Measurements from ENCODE around the gene PSMC2. TPM values are rescaled to one million over a fixed set of nuclear protein-coding genes. Genes with fewer than 3 reads are reported as not detected.
A peak's percentile ranks its signal among the peaks of the same experiment; 100 is the strongest.
"Not testable (repeated sequence)": the region's sequence is repeated elsewhere in the genome, so short reads cannot be mapped to it uniquely, and the experiment has no call there.

PSMC2 gene
- total RNA-seq, 1 donor from 2014 or later = 72.0 TPM

DNA sequence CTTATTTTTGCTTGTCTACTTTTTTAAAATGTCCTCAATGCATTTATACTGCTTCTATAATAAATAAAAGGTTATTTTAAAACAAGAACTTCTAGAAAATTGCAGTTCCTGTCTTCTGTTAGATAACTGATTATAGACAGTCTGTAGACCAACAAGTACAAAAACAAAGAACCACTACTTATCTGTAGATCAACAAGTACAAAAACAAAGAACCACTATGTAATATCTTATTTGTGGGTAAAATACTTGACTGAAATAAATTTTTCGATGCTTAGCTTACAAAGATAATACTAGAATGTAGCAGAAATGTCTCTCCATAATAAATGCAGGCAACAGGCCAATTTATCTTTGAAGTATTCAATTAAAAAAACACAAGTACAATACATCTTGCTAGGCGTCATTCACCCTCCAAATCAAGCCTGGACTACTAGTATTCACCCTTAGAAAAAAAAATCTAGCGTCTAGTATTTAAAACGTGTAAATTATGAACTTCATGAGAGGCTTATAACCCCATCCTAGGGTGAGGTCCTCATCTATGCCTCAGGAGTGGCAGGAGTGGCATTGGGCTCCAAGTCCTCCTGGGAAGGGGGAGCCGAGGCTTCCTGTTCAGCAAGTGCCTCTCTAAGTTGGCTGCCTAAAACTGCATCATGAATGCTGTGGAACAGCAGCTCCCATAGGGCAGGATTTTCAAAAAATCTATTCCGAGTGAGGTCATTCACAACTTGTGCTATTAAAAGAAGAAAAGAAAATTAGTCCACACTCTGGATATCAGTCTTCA, 26.6 kb downstream of the PSMC2 start:
- ATAC-seq = no peak
- no peak for DNase-seq (ENCODE audit: low spot score)

- no peak for ATAC-seq
- DNase-seq (ENCODE audit: low spot score) = no peak
Measured at GRCh38 chr7:103379270-103379975, 32.0 kb downstream of the PSMC2 start.

DNA sequence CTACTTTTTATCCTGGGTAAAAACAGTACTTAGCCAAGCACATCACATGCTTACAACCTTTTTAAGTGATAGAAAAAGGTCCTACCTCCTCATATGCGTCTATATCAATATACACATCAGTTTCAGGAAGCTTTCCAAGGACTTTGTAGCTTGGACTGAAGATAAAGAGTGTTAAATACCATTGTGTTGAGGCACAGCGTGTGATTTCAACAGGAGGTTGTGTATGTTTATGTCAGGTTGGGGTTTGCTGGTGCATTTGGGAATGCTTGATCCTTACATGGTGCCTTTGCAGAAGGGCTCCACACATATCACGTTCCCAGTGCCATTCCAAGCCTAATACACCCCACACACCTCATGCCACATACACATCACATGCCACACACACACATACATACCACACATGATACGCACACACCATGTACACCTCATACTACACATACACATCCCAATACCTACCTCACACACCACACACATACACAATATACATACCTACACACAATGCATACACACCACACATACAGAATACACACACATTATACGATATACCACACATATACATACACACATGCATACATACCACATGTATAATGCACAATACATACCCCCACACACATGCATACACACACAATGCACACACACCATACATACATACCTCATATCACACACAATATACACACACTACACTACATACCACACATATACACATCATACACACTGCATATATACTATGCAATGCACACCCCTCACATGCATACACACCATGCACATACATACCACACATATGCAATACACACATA, 33.1 kb downstream of the PSMC2 start:
- DNase-seq (ENCODE audit: low spot score) (no peak), ATAC-seq (no peak)

- no peak for DNase-seq (ENCODE audit: low spot score)
- no peak for ATAC-seq
Measured at GRCh38 chr7:103381280-103382031, 34.0 kb downstream of the PSMC2 start.

GRCh38 chr7:103382032-103382402, 34.6 kb downstream of the PSMC2 start:
- ATAC-seq (no peak), DNase-seq (ENCODE audit: low spot score) (no peak)

DNA sequence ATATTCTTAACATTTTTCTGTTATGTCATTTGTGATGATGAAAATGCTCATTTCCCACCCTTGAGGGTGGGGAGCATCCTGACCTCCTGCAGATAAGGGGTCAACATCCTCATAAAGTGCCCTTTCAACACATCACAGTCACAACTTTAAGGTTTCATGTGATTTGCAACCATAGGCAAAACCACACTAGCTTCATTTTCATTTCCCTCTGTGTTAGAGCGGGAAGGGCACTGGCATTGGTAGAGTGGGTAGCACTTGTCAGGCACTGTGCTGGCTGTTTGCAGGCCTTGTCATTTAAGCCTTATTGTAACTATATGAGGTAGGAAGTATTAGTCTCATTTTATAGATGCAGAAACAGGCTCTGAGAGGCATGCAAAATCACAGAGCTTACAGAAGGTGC, 39.8 kb downstream of the PSMC2 start:
- ATAC-seq = no peak

GRCh38 chr7:103388469-103389140, 41.2 kb downstream of the PSMC2 start:
- ATAC-seq = peak; percentile 97
- DNase-seq (ENCODE audit: low spot score) = peak; percentile 75

More for the DNA sequence above, 39.8 kb downstream of the PSMC2 start:
- DNase-seq (ENCODE audit: low spot score) = no peak

- ATAC-seq (peak; percentile 14), DNase-seq (ENCODE audit: low spot score) (no peak)
Measured at GRCh38 chr7:103389263-103389662, 41.8 kb downstream of the PSMC2 start.

DNA sequence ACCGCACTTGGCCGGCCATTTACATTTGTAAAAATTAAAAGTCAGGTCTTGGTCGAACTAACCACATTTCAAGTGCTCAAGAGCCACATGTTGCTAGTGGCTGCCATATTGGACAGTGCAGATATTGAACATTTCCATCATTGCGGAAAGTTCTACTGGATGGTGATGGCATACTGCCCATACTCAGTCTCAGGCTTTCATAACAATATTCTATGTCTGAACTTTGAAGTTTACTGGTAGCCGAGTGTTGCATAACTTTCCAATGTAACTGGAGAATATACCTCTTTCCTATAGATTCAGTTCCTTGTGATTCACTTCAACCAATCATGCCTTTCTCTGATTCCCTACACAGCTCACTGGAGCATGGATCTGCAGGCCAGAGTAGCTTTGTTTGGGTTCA, 43.7 kb downstream of the PSMC2 start:
- no peak for ATAC-seq

DNA sequence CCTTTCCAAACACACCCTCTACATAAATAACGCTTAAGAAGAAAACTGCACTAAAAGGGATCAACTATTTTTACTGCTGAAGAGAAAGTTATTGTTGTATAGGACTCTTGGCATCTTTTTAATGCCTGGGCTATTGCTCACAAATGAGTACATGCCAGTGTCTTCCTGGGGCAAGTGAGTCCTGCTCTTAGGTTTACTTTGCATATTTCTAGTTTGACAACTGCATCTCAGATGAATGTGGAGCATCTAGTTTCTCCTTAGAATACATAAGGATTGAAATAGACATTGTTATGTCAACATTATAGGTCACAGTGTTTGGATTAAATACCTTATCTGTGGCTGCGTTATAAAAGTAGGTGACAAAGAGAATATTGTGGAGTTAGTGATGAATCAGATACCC, 44.5 kb downstream of the PSMC2 start:
- ATAC-seq (no peak), DNase-seq (ENCODE audit: low spot score) (no peak)

More for the DNA sequence above, 43.7 kb downstream of the PSMC2 start:
- no peak for DNase-seq (ENCODE audit: low spot score)

- DNase-seq (ENCODE audit: low spot score) = no peak
- ATAC-seq = no peak
Measured at GRCh38 chr7:103394566-103394965, 47.1 kb downstream of the PSMC2 start.

DNA sequence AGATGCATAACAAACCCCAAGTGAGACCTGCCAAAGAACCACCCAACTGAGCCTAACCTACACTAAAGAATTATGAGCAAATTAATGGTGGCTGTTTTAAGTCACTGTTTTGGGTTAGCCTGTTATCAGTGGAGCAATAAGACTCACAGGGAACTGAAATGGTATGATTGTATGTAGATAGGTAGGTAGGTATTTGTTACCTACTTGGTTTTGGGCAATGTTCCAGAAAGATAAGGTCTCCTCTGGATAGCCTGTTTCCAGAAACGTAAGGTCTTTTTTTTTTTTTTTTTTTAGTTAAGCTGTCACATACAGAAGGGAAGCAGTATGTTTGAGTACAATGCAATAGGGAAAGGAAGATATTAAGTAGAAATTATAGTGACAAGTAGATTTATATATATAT, 47.6 kb downstream of the PSMC2 start:
- ATAC-seq = no peak
- no peak for DNase-seq (ENCODE audit: low spot score)

DNA sequence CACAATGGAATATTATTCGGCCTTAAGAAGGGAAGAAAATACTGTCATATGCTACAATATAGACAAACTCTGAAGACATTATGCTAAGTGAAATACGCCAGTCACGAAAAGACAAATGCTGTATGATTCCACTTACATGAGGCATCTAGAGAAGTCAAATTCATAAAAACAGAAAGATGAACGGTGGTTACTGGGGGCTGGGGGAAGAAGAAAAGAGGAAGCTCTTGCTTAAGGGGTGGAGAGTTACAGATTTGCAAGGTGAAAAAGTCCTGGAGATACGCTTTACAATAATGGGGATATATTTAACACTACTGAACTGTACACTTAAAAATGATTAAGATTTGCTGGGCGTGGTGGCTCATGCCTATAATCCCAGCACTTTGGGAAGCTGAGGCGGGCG, 49.0 kb downstream of the PSMC2 start:
- ATAC-seq (no peak), DNase-seq (ENCODE audit: low spot score) (no peak)

DNA sequence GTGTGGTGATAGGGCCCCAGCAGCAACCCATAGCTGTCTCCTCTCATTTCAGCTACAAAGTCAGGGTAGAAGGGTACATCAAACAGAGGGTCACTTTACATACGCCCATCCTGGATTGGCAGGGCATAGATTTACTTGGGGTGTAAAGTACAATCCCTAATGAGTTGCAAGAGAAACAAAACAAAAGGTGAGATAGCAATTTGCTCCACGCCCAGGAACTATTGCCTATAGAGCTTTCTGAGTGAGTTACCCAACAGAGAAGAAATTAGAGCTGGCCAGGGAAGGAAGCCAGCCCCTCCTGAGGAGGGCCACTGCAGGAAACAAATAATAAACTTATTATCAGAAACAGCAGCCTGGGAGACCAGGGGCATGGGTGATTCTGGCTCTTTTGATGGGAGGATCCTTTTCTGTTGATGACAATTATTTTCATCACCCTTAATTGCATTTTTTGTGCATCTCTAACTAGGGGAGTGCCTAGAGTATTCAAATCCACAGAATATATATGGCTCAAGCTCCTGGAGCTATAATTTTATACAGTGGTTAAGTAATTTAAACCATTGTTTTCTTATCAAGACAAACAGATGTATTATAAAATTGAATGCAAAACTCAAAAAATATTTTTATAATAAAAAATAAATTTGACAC, 51.2 kb downstream of the PSMC2 start:
- ATAC-seq (no peak), DNase-seq (ENCODE audit: low spot score) (no peak)

DNA sequence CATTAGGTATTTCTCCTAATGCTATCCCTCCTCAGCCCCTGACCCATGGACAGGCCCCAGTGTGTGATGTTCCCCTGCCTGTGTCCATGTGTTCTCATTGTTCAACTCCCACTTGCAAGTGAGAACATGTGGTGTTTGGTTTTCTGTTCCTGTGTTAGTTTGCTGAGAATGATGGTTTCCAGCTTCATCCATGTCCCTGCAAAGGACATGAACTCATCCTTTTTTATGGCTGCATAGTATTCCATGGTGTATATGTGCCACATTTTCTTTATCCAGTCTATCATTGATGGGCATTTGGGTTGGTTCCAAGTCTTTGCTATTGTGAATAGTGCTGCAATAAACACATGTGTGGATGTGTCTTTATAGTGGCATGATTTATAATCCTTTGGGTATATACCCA, 52.2 kb downstream of the PSMC2 start:
- ATAC-seq; DNase-seq (ENCODE audit: low spot score): not testable (repeated sequence)

GRCh38 chr7:103405789-103406613, 58.6 kb downstream of the PSMC2 start:
- not testable (repeated sequence) for ATAC-seq

GRCh38 chr7:103412151-103412550, 64.7 kb downstream of the PSMC2 start:
- no peak for ATAC-seq
- no peak for DNase-seq (ENCODE audit: low spot score)

More at GRCh38 chr7:103405789-103406613, 58.6 kb downstream of the PSMC2 start:
- DNase-seq (ENCODE audit: low spot score) = not testable (repeated sequence)

GRCh38 chr7:103413407-103413806, 66.0 kb downstream of the PSMC2 start:
- DNase-seq (ENCODE audit: low spot score) (no peak), ATAC-seq (no peak)

GRCh38 chr7:103418241-103418640, 70.8 kb downstream of the PSMC2 start:
- ATAC-seq (no peak), DNase-seq (ENCODE audit: low spot score) (no peak)

Measured in left lobe of liver (tissue), 2 donors.